Osteoblast (primary cell): Measurements from ENCODE around the gene BZW2. TPM values are rescaled to one million over a fixed set of nuclear protein-coding genes. Genes with fewer than 3 reads are reported as not detected.

Experiments
- DNase-seq: peaks from one replicate; pipeline ENCODE4 v3.0.0; 2011; ENCODE audit warnings: low spot score, mixed read lengths; ENCODE audit not compliant: insufficient read length; ENCODE audit errors: missing footprints
- H2AFZ ChIP-seq: 2 replicates; pipeline ENCODE4 v1.6.0; 2011; ENCODE audit warnings: mild to moderate bottlenecking, low read length
- H3K27ac ChIP-seq: 2 replicates; pipeline ENCODE4 v1.5.1; 2011; ENCODE audit warnings: mild to moderate bottlenecking, low read depth, low read length, moderate library complexity
- H3K27me3 ChIP-seq: 2 replicates; pipeline ENCODE4 v1.6.0; 2012; ENCODE audit warnings: mild to moderate bottlenecking, control low read depth, inconsistent platforms, low read length, moderate library complexity; ENCODE audit not compliant: insufficient read depth
- H3K36me3 ChIP-seq: 2 replicates; pipeline ENCODE4 v1.5.1; 2011; ENCODE audit warnings: mild to moderate bottlenecking, low read length, control low read depth, moderate library complexity; ENCODE audit not compliant: insufficient read depth
- H3K4me1 ChIP-seq: 2 replicates; pipeline ENCODE4 v1.5.1; 2011; ENCODE audit warnings: mild to moderate bottlenecking, low read length, control low read depth, moderate library complexity; ENCODE audit not compliant: insufficient read depth
- H3K4me2 ChIP-seq: 2 replicates; pipeline ENCODE4 v1.6.0; 2011; ENCODE audit warnings: mild to moderate bottlenecking, low read length; ENCODE audit not compliant: insufficient read depth
- H3K4me3 ChIP-seq: fragments of 200-600 bp; sonication (generic); 3 replicates; pipeline ENCODE4 v1.5.1; 2012; ENCODE audit warnings: mild to moderate bottlenecking, low read length, inconsistent platforms; ENCODE audit not compliant: insufficient read depth
- H3K79me2 ChIP-seq: 2 replicates; pipeline ENCODE4 v1.6.0; 2012; ENCODE audit warnings: mild to moderate bottlenecking, low read length, control low read depth, inconsistent platforms; ENCODE audit not compliant: insufficient read depth
- H3K9me3 ChIP-seq: 2 replicates; pipeline ENCODE4 v1.5.1; 2011; ENCODE audit warnings: low read depth, low read length, control low read depth
- H4K20me1 ChIP-seq: 2 replicates; pipeline ENCODE4 v1.6.0; 2012; ENCODE audit warnings: mild to moderate bottlenecking, low read length, control low read depth; ENCODE audit not compliant: insufficient read depth
- total RNA-seq: library from RNA; depleted of rRNA; stranded (reverse); fragments of >200 nt; gene quantifications from 2 replicates; pipeline ENCODE4 v1.2.3, GENCODE V29; 2012
- TF ChIP-seq, protein P1 (sequence below): IDR thresholded peaks from 2 replicates; pipeline ENCODE4 v1.5.1; 2011; ENCODE audit warnings: mild to moderate bottlenecking, low read depth, low read length, moderate library complexity; ENCODE audit errors: extremely low read depth

BZW2 gene
- total RNA-seq, 1 donor = 52.8 TPM

- no peaks in the 10 kb centered on the region for H4K20me1 ChIP-seq
- DNase-seq = peak; percentile 27
- TF ChIP-seq, protein P1, sequence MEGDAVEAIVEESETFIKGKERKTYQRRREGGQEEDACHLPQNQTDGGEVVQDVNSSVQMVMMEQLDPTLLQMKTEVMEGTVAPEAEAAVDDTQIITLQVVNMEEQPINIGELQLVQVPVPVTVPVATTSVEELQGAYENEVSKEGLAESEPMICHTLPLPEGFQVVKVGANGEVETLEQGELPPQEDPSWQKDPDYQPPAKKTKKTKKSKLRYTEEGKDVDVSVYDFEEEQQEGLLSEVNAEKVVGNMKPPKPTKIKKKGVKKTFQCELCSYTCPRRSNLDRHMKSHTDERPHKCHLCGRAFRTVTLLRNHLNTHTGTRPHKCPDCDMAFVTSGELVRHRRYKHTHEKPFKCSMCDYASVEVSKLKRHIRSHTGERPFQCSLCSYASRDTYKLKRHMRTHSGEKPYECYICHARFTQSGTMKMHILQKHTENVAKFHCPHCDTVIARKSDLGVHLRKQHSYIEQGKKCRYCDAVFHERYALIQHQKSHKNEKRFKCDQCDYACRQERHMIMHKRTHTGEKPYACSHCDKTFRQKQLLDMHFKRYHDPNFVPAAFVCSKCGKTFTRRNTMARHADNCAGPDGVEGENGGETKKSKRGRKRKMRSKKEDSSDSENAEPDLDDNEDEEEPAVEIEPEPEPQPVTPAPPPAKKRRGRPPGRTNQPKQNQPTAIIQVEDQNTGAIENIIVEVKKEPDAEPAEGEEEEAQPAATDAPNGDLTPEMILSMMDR = no peak
These were observed 95.7 kb downstream of the BZW2 start for GRCh38 chr7:16741676-16742075.

DNA sequence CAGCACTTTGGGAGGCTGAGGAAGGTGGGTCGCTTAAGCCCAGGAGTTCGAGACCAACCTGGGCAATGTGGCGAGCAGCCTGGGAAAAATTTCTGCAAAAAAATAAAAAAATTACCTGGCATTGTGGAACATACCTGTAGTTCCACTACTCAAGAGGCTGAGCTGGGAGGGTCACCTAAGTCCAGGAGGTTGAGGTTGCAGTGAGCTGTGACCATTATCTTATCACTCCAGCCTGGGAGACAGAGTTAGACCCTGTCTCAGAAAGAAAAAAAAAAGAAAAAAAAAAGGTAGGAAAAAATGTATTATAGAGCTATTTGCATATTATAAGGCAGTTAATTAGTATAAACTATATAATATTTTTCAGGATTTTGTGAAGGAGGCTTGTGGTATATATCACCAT lies 96.6 kb downstream of the BZW2 start:
- Histone ChIP-seq H3K4me3 (no peak overlapping the region), H3K4me1 (peaks cover 31% of the 10 kb centered on the region), H3K27ac (no peak overlapping the region), H2AFZ (no peak overlapping the region), H3K79me2 (no peaks in the 10 kb centered on the region), H3K9me3 (no peaks in the 10 kb centered on the region), H3K4me2 (no peak overlapping the region), H3K36me3 (no peaks in the 10 kb centered on the region), H4K20me1 (no peaks in the 10 kb centered on the region), H3K27me3 (no peaks in the 10 kb centered on the region)
- TF ChIP-seq, protein P1 = no peak
- no peak for DNase-seq

More at GRCh38 chr7:16741676-16742075, 95.7 kb downstream of the BZW2 start:
- H3K9me3 ChIP-seq = no peaks in the 10 kb centered on the region
- no peaks in the 10 kb centered on the region for H3K79me2 ChIP-seq
- H2AFZ ChIP-seq = no peak overlapping the region
- no peaks in the 10 kb centered on the region for H3K36me3 ChIP-seq
- peaks cover 31% of the 10 kb centered on the region for H3K4me1 ChIP-seq
- H3K27ac ChIP-seq = peak overlapping the region; percentile 72
- no peak overlapping the region for H3K4me3 ChIP-seq
- H3K4me2 ChIP-seq = no peak overlapping the region
- H3K27me3 ChIP-seq = no peaks in the 10 kb centered on the region

DNA sequence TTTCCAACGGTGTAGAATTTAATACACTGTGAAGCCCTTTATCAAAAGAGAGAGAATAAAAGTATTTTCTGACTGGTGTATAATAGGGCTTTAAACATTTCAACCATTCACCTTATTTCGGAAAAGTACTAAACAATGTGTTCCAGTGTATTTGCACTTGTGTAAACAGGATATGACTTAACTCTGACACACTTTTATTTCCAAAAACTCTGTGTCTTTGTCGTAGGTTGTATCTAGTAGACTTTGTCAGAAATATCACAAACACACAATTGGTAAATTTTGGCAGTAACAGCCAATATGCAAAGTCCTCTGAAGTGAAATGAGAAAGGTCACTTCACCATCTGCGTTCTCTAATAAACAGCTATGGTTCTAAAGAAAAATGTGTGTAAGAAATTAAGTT lies 97.3 kb downstream of the BZW2 start:
- H3K27me3 ChIP-seq = no peaks in the 10 kb centered on the region
- H3K4me3 ChIP-seq = no peak overlapping the region
- no peak overlapping the region for H2AFZ ChIP-seq
- H3K79me2 ChIP-seq = no peaks in the 10 kb centered on the region
- H4K20me1 ChIP-seq = no peaks in the 10 kb centered on the region
- H3K4me1 ChIP-seq = peaks cover 31% of the 10 kb centered on the region
- H3K4me2 ChIP-seq = no peak overlapping the region
- H3K9me3 ChIP-seq = no peaks in the 10 kb centered on the region
- H3K36me3 ChIP-seq = no peaks in the 10 kb centered on the region
- no peak for DNase-seq
- H3K27ac ChIP-seq = no peak overlapping the region
- TF ChIP-seq, protein P1 = no peak

- DNase-seq = no peak
- Histone ChIP-seq H3K27ac (no peak overlapping the region), H2AFZ (no peak overlapping the region), H3K36me3 (no peaks in the 10 kb centered on the region), H3K27me3 (no peaks in the 10 kb centered on the region), H4K20me1 (no peaks in the 10 kb centered on the region), H3K4me2 (no peak overlapping the region), H3K79me2 (no peaks in the 10 kb centered on the region), H3K9me3 (no peaks in the 10 kb centered on the region), H3K4me1 (peaks cover 25% of the 10 kb centered on the region), H3K4me3 (no peak overlapping the region)
- TF ChIP-seq, protein P1 = no peak
These were observed 98.7 kb downstream of the BZW2 start for GRCh38 chr7:16744518-16745250.
